Posterior vena cava (tissue), 2 donors: ENCODE results near the gene KIAA1614. TPM values are rescaled to one million over a fixed set of nuclear protein-coding genes. Genes with fewer than 3 reads are reported as not detected.

Experiments used
- DNase-seq: peaks from one replicate; pipeline ENCODE4 v3.0.0-alpha.2; 2020; ENCODE audit warnings: low spot score
- intact Hi-C, 2 donors: fragments of 100-400 bp; cut with DNase I; formaldehyde crosslinking; loops; one replicate each; pipeline versions ENCODE4 v1.14.1 to v1.14.2; 2022 to 2023
- total RNA-seq, 2 donors: library from RNA; stranded (reverse); fragmentation: NEBNext Ultra II Directional; extraction: Animal tissue kit (Norgen Biotek cat#: 25700); gene quantifications; one replicate each; pipeline ENCODE4 v1.2.1, GENCODE V29; 2021
- donor health status: DM: yes; HTN: yes; CAD: no.
- donor health status: DM: yes; HTN: yes; CAD: no.

KIAA1614 gene
- total RNA-seq, 2 donors from 2014 or later = 10.7 to 12.7 TPM

DNA sequence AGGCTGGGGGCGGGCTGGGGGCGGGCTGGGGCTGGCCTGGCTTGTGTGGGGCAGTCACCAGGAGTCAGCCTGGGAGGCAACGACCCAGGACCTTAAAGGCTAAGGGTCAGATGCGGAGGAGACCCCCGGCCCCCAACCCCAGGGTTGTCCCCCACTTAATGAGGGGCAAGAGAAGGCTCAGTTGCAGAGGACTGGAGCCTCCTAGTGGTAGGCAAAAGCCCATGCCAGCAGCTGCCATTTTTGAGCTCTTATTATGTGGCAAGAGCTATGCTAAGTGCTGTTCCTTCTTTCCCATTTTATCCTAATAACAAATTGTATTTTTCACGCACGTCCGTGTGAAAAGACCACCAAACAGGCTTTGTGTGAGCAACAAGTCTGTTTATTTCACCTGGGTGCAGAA lies 8.0 kb downstream of the KIAA1614 start:
- DNase-seq = no peak
- intact Hi-C loops = no loop called here

DNA sequence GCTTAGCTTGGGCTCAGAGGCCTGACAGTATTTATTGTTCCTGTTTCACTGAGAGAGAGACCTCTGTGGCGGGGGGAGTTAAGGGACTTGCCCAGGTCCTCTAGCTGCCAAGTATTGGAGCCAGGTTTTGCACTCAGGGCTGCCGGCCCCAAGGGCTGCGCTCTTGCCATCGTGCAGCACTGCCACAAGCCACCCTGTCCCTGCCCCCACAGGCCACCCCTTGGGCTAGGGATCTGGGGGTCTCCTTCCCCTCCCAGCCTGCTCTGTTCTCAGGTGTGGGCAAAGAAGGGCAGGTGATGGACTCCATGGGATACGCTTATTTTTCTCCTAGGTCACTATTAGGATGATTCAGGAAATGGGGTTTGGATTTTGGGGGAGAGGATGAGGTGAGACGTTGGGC lies 8.7 kb downstream of the KIAA1614 start:
- DNase-seq = no peak
- intact Hi-C loops = no loop called here

DNA sequence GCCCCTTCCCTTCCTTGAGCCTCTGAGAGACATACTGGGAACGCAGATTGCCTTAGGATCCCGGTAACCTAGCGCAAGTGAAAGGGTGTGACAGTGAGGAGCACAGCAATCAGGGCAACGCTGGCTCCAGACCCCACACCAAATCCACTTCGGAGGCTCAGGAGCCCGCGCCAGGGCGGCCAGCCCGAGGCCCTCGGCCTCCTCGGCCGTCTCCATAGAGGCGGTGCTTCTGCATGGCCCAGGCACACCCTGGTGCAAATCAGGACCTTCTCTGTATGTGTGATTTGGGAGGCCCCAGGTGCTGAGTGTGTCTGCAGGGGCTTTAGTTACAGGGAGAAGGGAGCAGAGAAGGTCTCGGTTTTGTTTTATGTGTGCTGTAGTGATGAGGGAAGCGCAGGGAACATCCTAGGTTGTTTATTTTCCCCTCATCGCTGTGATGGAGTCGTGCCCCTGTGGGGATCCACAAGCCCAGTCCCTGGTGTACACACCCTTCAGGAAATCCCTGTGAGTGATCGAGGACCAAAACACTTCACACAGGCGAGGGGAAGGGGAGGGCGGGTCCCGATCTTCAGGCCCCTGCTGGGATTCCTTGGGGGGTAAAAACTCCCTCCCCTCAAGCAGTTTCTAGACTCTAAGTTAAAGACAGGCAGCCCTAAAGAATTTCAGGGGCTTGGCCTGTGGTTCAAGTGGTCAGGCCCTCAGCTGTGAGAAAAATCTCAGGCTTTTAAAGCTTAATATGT lies 9.4 kb downstream of the KIAA1614 start:
- DNase-seq = no peak
- intact Hi-C loops = no loop called here

DNA sequence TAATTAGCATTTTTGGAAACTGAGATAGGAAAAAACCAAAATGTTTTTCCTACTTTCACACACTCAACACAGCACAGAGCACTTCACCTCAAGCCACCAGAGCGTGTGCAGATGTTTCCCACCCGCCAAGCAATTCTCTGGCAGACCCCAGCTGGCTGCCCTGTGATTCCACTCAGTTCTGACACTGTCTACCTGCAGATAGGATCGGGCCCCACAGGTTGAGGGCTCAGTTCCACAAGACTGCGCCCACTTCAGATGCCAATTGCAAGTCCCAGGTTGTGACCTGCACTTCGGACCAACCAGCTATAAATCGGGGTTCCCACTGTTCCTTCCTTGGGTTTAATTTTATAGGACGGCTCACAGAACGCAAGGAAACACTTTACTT lies 9.9 kb downstream of the KIAA1614 start:
- no peak for DNase-seq
- intact Hi-C loops = no loop called here

DNA sequence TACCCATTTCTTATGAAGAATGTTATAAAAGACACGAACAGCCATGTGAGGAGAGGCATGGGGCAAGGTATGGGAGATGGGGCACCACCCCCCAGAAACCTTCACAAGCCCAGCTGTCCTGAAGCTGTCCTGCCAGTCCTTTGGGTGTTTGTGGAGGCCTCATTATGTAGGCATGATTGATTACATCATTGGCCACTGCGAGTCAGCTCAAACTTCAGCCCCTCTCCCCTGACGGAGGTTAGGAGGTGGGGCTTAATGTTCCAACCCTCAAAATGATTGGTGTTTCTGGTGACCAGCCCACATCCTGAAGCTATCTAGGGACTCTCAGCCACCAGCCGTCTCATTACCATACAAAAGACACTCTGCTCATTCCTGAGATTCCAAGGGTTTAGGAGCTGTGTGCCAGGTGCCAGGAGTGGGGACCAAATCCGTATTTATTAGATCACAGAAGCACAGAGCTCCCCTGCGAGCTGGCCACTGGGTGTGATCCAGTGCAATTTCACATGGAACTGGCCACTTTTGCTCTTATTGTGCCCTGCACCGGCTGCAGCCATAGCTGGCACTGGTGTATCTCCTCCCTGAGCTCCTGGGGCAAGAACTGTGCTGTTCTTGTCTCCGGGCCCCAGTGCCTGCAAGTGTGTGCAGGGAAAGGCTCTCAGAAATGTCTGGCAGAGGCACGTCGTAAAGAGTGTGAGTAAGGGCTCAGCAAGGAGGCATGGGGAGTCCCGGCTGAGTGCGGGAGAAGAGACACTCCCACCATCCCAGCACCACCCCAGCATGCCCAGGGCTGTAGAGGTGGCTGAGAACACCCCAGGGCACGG lies 10.5 kb downstream of the KIAA1614 start:
- no peak for DNase-seq
- intact Hi-C loops = no loop called here

DNA sequence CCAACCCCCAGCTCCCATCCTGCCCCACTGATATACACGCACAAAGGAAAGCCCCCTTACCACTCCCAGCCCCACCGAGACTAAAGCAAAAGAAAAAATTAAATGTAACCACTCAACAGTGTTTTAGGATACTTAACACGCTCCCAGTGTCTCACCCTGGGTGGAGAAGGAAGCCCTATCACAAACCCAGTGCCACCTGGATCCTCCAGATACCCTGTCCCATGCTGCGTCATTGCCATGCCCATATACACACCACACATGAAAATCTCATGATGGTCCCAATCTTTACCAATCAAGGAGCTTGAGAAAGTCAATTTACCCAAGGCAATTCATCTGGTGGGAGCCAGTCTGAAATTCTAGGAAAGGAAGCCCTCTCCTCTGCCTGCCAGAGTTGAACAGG lies 11.2 kb downstream of the KIAA1614 start:
- intact Hi-C loops = no loop called here
- DNase-seq = no peak

DNA sequence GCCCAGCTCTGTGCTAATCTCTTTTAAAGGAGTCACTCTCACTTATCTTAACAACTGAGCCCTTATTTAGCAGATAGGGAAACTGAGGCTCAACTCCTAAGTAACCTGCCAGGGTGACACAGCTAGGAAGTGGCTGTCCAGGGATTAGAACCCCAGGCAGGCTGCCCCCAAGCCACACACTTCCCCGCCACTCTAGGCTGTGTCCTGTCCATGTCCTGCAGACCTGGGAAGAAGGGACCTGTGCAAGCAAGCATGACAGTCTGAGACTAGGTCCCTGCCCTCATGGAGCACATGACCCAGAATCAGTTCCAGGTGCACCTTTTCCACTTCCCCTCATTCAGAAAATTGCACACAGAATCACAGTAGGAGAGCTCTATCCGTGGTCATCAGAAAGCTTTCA lies 12.2 kb downstream of the KIAA1614 start:
- intact Hi-C loops = no loop called here
- DNase-seq = no peak

DNA sequence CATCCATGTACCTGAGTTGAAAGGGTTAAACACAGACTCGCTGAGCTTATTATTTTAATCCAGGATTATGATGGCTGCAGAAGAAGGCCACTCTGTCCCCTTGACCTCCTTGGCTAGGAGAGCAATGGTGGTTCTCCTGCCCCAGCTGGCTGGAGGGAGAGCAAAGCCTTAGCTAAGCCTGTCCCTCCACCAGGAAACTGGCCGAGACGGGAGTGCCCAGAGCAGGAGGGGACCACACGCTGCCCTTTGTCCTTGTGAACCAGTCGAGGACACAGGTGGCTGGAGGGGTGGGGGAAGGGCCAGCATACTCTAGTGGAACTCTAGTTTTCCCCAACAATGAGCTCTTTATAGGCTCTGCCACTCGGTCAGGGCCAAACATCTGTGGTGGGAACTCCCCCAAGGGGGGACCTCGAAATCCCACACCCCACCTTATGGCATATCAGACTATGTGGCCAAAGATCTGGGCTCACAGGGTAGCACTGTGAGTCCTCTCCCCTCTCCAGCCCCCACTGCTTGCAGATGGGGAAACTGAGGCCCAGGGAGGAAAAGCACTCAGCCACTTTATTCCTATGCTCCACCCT lies 12.9 kb downstream of the KIAA1614 start:
- DNase-seq = no peak
- intact Hi-C loops = no loop called here

DNA sequence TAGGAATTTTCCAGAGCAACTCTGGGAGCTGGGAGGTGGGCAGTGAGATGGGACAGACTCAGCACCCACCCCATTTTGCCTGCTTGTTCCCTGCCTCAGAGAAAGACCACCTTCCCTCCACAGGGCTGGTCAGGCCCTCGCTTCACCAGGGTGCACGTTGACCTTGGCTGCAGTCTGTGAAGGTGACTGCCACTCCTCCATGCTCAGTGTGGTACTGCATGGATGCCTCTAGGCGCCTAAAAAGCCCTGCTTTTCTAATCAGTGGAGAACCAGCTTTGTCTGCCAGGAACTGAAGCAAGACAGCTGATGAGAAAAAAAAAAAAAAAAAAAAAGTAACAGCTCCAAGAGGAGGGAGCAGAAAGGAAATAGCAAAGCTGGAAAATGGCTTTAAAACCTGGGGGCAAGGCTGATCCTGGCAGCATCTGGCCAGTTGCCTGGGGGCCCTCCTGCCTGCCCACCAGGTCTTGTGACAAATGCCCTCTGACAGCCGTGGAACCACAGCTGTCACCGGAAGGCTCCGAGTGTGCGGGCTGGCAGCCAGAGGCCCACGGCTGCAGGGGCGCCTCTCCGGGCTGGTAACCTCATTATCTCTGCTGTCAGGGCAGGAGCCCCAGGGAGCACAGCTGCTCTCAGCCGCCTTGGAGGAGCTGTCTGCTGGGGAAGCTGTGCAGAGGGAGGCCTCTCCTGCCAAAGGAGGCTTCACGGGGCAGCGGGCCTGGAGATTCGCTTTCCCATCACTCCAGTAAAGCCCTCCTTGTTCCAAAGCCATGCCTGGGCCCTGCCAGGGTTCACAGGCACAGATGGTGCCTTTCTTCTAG lies 13.7 kb downstream of the KIAA1614 start:
- intact Hi-C loops = no loop called here
- DNase-seq = no peak

DNA sequence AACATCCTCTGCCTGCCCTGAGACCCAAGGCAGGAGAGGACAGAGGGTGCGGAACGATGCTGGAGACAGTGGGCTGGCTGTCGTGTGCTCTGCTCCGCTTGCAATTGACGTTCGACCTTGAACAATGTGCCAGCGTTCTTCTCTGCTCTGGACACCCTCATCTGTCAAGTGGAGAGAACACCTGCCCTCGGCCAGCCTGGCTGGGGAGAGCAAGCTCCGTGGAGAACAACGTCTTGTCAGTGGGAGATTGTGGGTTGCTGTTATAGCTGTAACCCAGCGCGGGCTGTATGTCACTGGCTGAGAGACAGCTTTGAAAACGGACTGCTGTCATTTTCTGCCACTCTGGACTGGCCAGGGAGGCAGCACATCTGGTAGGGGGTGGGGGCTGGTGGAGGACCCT lies 14.7 kb downstream of the KIAA1614 start:
- DNase-seq = no peak
- intact Hi-C loops = no loop called here

DNA sequence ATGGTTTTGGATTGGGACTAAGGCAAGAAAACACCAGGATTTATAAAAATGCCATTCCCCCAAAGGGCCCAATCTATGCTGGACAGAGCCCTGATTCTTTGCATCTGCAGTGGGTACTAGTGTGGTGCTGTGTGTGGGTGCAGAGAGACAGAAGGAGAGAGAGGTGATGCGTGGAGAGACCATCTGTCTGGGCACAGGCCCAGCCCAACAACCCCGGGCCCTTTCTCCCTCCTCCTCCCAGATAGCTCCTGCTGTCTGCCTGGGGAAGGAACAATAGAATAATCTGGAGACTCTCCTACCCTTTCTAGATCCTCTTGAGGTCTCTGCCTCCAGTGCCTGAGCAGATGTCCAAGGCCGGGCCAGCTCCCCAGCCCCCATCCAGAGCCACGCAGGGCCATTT lies 15.1 kb downstream of the KIAA1614 start:
- DNase-seq = no peak
- intact Hi-C loops = no loop called here

DNA sequence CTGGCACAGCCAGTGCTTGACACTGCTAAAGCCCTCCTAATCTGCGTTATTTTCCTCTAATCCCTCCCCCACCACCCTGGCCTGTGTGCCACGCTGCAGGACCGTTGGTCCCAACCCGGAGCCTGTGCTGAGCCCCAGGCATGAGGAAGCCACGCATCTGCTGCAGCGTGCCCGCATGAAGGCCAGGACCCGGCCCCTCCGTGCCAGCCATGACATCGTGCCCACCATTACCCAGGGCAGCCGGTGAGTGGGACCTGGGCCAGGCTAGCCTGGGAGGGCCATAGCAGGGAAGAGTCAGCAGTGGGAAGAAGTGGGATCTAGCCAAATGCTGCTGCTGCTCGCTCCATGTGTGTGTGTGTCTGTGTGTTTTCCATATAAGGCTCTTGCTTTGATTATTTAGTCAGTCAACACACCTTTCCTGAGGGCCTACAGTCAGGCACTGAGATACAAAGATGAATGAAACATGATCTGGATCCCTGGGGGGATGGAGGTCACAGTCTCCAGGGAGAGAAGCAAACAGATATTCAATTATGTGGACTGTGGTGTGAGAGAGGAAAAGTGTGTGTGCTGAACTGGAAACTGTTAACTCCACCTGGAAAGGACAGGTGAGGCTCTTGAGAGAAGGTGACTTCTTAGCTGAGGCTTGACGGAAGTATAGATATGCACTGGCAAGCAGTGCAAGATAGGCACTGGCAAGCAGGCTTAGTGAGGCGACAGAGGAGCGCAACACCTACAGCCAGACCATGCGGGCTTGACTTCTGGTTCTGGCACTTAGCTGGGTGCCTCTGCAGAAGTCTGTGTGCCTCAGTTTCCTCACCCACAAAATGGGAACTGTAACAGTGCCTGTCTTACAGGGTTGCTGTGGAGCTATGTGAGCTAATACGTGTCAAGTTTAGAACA lies 15.9 kb downstream of the KIAA1614 start:
- intact Hi-C loops = no loop called here
- no peak for DNase-seq

DNA sequence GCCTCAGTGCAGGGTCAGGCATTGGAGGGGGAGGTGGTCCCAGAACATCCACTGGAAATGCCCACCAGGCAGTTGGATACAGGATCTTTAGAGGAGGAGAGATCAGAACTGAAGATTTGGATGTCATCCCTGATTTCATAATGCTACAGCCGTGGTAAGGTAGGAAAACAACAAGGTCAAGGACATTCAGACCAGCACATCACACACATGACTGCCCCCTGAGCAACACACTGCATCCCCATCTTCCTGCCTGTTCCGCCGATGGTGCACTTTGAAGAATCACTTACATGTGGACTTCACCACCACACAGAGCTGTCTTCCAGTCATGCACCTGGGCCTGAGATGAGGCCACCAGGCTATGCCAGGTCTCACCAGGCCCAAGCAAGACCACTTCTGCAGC lies 16.7 kb downstream of the KIAA1614 start:
- intact Hi-C loops = no loop called here
- DNase-seq = no peak

DNA sequence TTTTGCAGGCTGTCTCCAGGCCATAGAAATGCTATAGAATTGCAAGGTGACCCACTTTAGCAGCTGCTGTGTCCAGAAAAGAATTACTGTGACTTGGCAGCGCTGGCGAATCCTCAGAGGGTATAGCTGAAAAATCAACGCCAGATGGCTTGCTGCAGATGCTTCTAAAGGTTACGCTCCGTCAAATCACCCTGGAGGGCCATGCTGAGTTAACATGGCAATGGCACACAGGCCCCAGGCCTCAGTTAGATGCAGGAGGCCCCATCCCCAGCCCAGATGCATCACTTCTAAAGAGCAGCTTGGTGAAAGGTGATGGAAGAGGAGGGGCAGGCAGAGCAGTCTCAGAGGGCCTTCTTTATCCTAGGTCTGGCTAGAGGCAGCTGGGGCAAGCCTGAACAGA lies 18.0 kb downstream of the KIAA1614 start:
- intact Hi-C loops = no loop called here
- DNase-seq = no peak

DNA sequence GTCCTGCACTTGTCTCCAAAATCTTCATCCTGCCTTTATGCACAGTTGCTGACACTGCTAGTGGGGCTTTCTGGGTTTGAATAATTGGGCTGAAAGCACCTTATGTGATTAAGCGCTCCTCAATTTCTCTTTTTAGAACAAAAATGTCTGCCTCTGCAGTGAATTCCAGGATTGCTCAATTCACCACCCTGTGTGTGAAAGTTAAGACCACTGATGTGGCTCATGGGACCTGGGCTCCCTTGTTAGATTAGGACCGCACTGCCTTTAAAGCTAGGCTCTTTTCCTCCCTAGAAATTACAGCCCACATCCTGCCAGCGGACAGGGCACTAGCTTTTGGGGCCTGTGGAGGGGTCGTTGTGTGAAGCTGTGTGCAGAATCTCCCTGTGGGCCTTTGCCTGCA lies 18.8 kb downstream of the KIAA1614 start:
- DNase-seq = no peak
- intact Hi-C loops = no loop called here

DNA sequence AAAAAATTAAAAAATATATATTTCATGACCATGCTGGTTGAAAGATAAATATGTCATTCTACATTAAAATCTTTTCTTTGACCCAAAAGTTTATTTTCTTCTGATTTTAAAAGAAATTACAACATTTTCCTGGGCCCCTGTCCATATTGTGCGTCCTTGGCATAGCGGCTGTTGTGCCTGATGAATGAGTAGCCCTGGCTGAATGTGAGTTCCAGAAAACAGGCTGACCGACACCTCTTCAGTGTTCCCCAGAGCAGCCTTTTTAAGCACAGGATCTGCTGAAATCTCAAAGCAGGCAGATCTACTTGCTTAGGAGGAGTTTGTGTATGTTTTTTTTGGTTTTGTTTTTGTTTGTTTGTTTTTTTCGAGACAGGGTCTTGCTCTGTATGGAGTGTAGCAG lies 19.7 kb downstream of the KIAA1614 start:
- no peak for DNase-seq
- intact Hi-C loops = no loop called here

DNA sequence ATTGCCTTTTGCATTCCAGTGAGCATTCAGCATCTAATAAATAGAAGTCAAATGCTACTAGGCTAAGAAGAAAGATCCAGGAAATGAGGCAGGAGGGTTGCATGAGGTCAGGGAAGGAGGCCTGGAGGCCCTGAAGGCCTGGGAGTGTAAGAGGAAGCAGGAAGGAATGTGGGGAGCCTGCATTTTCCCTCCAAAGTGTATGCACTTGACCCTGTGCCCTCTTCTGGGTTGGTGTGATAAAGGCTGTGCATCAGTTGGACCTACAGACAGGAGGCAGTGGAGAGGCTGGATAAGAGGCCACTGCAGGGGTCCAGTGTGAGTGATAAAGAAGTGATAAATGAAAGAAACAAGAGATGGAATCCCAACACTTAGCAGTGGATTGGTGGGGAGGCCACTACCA lies 20.4 kb downstream of the KIAA1614 start:
- no peak for DNase-seq
- intact Hi-C loops = no loop called here

DNA sequence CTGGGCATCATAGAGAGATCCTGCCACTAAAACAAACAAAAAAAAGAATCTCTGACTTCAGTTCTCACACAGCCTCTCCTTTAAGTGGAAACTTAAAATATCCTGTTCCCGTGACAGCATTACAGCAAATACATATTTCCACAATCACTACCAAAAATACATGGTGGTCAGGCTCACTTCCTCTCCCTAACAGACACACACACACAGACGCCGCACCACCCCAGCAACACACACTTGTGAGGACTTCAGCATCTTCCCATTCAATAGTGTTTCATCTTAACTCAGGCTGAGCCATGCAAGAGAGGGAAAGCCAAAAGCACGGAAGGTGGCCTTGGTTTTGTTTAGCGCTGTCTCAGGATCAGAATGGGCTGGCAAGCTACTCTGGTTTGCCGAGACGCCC lies 21.9 kb downstream of the KIAA1614 start:
- intact Hi-C loops = no loop called here
- no peak for DNase-seq
